Neural progenitor cell (in vitro differentiated cells): ENCODE measurements around the gene RNF212B.

Experiments used
- EZH2 ChIP-seq: fragments of 200-600 bp; sonication (generic); IDR thresholded peaks from 2 replicates; pipeline ENCODE4 v1.6.1; 2017; ENCODE audit warnings: antibody characterized with exemption, mild to moderate bottlenecking, moderate library complexity
- TF ChIP-seq, protein P1 (sequence below): fragments of 200-600 bp; sonication (generic); IDR thresholded peaks from 2 replicates; pipeline ENCODE4 v1.5.1; 2017; ENCODE audit warnings: antibody characterized with exemption, mild to moderate bottlenecking

DNA sequence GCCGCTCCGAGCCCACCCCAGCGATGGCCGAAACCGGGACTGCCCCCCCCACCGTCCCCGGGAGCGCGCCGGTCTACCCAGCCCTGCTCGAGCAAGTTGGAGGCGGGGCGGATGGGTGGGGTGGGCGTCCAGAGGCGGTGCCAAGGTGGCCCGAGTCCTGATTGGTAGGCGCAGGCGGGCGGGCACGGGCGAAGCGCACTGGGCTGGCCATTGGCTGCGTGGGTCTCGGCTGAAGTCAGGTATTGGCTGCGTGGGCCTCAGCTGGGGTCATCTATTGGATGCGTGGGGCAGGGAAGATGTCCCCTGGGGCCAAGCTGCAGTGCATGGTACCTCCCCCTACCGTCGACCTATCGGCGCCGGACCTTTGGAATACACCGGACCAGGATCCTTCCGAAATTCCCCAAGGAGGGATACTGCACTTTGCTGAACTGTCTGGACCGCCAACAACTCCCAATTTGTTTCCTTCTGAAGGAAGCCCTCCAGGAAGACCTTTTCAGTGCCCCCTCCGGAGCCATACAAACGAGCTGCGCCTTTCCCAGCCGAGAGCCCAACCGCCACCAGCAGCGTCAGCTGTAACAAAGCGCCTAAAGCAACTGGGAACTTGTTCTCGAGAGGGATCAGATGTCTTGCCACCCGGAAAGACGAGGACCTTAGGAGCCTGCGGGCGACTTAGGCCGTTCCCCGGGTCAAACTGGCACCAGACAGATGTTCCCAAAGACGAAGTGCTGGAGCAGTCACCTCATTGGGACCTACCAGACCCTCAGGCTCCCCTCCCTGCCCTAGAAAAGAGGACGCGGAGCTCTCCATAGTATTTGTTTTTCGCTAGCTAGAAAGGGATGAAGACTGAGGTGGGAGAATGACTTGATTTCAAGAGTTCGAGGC is 48.5 kb downstream of the RNF212B start, which contains the start of gene HOMEZ:
- no peak for TF ChIP-seq EZH2
- TF ChIP-seq, protein P1, sequence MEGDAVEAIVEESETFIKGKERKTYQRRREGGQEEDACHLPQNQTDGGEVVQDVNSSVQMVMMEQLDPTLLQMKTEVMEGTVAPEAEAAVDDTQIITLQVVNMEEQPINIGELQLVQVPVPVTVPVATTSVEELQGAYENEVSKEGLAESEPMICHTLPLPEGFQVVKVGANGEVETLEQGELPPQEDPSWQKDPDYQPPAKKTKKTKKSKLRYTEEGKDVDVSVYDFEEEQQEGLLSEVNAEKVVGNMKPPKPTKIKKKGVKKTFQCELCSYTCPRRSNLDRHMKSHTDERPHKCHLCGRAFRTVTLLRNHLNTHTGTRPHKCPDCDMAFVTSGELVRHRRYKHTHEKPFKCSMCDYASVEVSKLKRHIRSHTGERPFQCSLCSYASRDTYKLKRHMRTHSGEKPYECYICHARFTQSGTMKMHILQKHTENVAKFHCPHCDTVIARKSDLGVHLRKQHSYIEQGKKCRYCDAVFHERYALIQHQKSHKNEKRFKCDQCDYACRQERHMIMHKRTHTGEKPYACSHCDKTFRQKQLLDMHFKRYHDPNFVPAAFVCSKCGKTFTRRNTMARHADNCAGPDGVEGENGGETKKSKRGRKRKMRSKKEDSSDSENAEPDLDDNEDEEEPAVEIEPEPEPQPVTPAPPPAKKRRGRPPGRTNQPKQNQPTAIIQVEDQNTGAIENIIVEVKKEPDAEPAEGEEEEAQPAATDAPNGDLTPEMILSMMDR, result peak; percentile 10
